ENCODE measurements around the gene IL24.

DNA sequence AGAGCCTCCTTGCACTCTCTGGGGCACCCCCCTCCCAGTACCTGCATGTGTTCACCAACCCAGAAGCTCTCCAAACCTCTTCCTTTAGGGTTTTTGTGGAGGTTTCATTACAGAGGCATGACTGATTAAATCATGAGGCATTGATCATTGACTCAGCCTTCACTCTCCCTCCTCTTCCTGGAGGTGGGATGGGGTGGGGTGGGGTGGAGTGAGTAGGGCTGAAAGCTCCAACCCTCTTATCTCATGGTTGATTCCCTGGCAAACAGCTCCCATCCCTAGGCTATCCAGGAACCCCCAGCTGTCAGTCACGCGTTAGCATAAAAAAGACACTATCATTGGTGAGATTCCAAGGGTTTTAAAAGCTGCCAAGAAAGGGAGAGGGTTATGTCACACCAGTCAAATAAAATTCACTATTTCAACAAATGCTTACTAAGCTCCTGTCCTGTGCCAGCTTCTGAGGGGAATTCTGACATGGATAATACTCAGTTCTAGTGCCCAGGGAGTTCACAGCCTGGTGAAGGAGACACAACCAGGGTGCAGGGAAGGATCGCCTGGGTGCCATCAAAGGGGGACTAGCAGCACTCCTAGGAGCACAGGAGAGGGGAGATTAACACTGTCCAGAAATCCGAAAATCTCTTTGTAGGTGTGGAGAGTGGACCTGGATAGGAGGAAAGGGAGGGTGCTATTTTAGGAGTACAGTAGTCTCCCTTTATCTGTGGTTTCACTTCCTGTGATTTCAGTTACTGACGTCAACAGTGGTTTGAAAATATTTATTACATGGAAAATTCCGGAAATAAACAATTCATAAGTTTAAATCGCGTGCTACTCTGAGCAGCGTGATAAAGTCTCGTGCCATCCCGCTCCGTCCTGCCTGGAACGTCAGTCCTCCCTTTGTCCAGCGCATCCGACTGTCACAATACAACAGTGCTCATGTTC is 6.8 kb upstream of the IL24 start:
- TF ChIP-seq, protein P1, sequence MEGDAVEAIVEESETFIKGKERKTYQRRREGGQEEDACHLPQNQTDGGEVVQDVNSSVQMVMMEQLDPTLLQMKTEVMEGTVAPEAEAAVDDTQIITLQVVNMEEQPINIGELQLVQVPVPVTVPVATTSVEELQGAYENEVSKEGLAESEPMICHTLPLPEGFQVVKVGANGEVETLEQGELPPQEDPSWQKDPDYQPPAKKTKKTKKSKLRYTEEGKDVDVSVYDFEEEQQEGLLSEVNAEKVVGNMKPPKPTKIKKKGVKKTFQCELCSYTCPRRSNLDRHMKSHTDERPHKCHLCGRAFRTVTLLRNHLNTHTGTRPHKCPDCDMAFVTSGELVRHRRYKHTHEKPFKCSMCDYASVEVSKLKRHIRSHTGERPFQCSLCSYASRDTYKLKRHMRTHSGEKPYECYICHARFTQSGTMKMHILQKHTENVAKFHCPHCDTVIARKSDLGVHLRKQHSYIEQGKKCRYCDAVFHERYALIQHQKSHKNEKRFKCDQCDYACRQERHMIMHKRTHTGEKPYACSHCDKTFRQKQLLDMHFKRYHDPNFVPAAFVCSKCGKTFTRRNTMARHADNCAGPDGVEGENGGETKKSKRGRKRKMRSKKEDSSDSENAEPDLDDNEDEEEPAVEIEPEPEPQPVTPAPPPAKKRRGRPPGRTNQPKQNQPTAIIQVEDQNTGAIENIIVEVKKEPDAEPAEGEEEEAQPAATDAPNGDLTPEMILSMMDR (IDR thresholded peaks at IDR 0.05), result no peak
- TF ChIP-seq POLR2A (IDR thresholded peaks at IDR 0.05), result no peak
